Epithelial cell of alveolus of lung (primary cell): ENCODE results near the gene WLS. TPM values are rescaled to one million over a fixed set of nuclear protein-coding genes. Genes with fewer than 3 reads are reported as not detected.

ENCODE experiments used
- total RNA-seq: library from RNA; depleted of rRNA; stranded (reverse); fragments of >200 nt; gene quantifications from 2 replicates; pipeline ENCODE4 v1.2.1, GENCODE V29; 2015

WLS gene
- 160 and 217 TPM in 2 replicates for total RNA-seq

DNA sequence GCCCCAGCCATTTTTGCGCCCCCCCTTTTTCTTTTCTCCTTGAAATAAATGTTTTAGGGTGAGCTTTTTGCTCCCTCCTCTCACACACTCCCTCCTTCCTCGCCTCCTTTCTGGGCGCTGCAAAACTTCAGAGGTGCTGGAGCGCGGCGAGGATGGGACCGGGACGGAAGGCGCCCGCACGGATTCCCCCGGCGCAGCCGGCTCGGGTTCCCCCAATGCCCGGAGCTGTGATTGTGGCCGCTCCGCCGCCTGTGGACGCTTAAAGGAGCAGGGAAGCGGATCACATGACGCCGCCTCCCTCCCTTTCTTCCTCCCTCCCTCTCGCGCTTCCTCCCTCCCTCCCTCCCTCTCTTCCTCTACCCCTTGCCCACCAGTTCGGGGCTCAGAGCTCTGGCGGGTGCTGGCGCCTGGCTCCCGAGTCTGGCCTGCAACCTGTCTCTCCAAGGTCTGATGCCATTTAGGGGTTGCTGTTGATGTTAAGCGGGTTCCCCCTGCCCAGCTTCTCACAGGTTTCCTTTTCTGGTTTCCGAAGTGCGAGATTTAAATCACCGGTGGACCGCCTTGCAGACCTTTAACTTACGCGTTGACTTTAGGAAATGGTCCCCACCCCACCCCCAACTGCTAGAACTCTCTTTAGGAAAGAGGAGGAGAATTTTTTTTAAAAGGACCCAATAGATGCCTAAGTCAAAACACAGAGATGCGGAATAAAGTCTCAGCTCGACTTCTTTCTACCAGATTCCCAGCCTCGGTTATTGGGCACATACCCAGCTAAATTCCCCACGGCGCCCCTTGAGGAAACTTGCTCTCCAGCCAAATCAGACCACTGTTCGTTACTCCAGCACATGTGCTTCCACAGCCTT lies at the start of gene WLS:
TSS of gene WLS (minus strand) at position 235 of the 860 bp plus-strand sequence. CDS start at position 11, 224 bp downstream.

Other genes starting within 250 kb of the WLS start
- 2.7 and 48.4 TPM in 2 replicates for gene DIRAS3, start 181.9 kb downstream of the WLS start, total RNA-seq
- gene RPE65, start 217.4 kb upstream of the WLS start, total RNA-seq: 0.32 TPM in 1 of 2 replicates, not detected in the other